T-cell (primary cell): Measurements from ENCODE around the gene PNO1. TPM values are rescaled to one million over a fixed set of nuclear protein-coding genes. Genes with fewer than 3 reads are reported as not detected.
A peak's percentile ranks its signal among the peaks of the same experiment; 100 is the strongest.

Source experiments
- ATAC-seq, 4 experiments: fragments of 200-7000 bp in 3 of 4; fragments of 150-1000 bp in 1 of 4; cut with Tn5 transposase; replicated peaks in 1 of 4; 1 replicate in 3 of 4; 2 replicates in 1 of 4; pipeline ENCODE4 v1.10.0; 2021; ENCODE audit warnings: moderate library complexity in 3 of 4, mild to moderate bottlenecking in 2 of 4, moderate number of reproducible peaks in 1 of 4
- CTCF ChIA-PET, 2 donors: fragments of 300-600 bp; sonication (Branson Sonifier 250); formaldehyde crosslinking; loops; one replicate each; lab custom pipeline; 2022; ENCODE audit warnings: antibody characterized with exemption in 2 of 2; lab: Charles Lee
- POLR2A ChIA-PET, 2 donors: fragments of 300-600 bp; sonication (Branson Sonifier 250); formaldehyde crosslinking; loops; one replicate each; lab custom pipeline; 2022; ENCODE audit warnings: antibody characterized with exemption in 2 of 2; lab: Charles Lee
- DNase-seq, 35 experiments: peaks; one replicate each; pipeline versions ENCODE4 v3.0.0 to v3.0.0-alpha.2; 2013 to 2023
- H3K27ac ChIP-seq: one replicate; pipeline ENCODE4 v1.5.1; 2013; ENCODE audit warnings: low read length
- H3K27me3 ChIP-seq, 2 experiments: replicated peaks in 1 of 2; 1 replicate in 1 of 2; 2 replicates in 1 of 2; pipeline versions ENCODE4 v1.6.1 to v1.7.0; 2013; ENCODE audit warnings: low read length in 1 of 2, mixed read lengths in 1 of 2; ENCODE audit not compliant: control insufficient read depth in 2 of 2, insufficient read depth in 2 of 2; ENCODE audit errors: extremely low read depth in 1 of 2
- H3K36me3 ChIP-seq, 2 donors: 1 replicate in 1 of 2; 2 replicates in 1 of 2; pipeline versions ENCODE4 v1.6.1 to v1.7.0; 2013; ENCODE audit warnings: low read length in 1 of 2; ENCODE audit not compliant: control insufficient read depth in 2 of 2, insufficient read depth in 1 of 2; ENCODE audit errors: extremely low read depth in 1 of 2
- H3K4me1 ChIP-seq, 2 experiments: 1 replicate in 1 of 2; 2 replicates in 1 of 2; pipeline versions ENCODE4 v1.6.1 to v1.7.0; 2013; ENCODE audit warnings: low read length in 2 of 2, mixed read lengths in 1 of 2; ENCODE audit not compliant: insufficient read depth in 2 of 2, control insufficient read depth in 1 of 2; ENCODE audit errors: extremely low read depth in 1 of 2
- H3K4me3 ChIP-seq, 2 donors: 1 replicate in 1 of 2; 2 replicates in 1 of 2; pipeline versions ENCODE4 v1.5.1 to v1.7.0; 2013; ENCODE audit warnings: mild to moderate bottlenecking in 2 of 2, low read length in 1 of 2, moderate library complexity in 1 of 2; ENCODE audit not compliant: control insufficient read depth in 1 of 2; ENCODE audit errors: extremely low read depth in 1 of 2
- H3K9me3 ChIP-seq: 2 replicates; pipeline ENCODE4 v1.7.0; 2013
- H3K27ac Mint-ChIP-seq, 2 donors: one replicate each; pipeline ENCODE4 v1.8.0; 2020 to 2021; ENCODE audit warnings: mild to moderate bottlenecking in 2 of 2, mixed read lengths in 2 of 2
- H3K27me3 Mint-ChIP-seq, 2 donors: one replicate each; pipeline ENCODE4 v1.8.0; 2021 to 2022; ENCODE audit warnings: mixed read lengths in 2 of 2
- H3K36me3 Mint-ChIP-seq: one replicate; pipeline ENCODE4 v1.8.0; 2021; ENCODE audit warnings: mixed read lengths
- H3K4me1 Mint-ChIP-seq, 3 donors: one replicate each; pipeline ENCODE4 v1.8.0; 2020 to 2022; ENCODE audit warnings: mixed read lengths in 3 of 3, mild to moderate bottlenecking in 1 of 3
- H3K4me3 Mint-ChIP-seq, 3 donors: one replicate each; pipeline ENCODE4 v1.8.0; 2020 to 2022; ENCODE audit warnings: mild to moderate bottlenecking in 3 of 3, mixed read lengths in 3 of 3, moderate library complexity in 3 of 3
- H3K9me3 Mint-ChIP-seq, 3 donors: one replicate each; pipeline ENCODE4 v1.8.0; 2020 to 2022; ENCODE audit warnings: mixed read lengths in 3 of 3
- WGBS: methylation state at CpG from one replicate; pipeline ENCODE4 v1.1.5; 2013; ENCODE audit warnings: missing lambda C conversion rate; ENCODE audit not compliant: insufficient coverage; 5-methylcytosine and 5-hydroxymethylcytosine counted together
- total RNA-seq, 35 experiments: library from RNA in 6 of 35; stranded (reverse) in 6 of 35; fragments of 120-200 nt in 1 of 35; gene quantifications; one replicate each; pipeline versions ENCODE4 v1.2.1 to v1.2.4 and lab custom pipeline; 2013 to 2026

PNO1 gene
- total RNA-seq, 5 donors from 2014 or later (not counting 1 experiment from before 2014, with no cell fraction given): 9.9 to 26.5 (median 13.1) TPM

GRCh38 chr2:68218343-68218901 lies 60.7 kb downstream of the PNO1 start:
- ATAC-seq (no peak), DNase-seq (no peak)
- POLR2A ChIA-PET: interaction anchor here in 1 of 2 donors (0.6 kb wide), 1 partner anchor 12 kb away, joined by 6 read pairs; no protein-coding TSS in a partner anchor
- no peak overlapping the region for H3K4me3 ChIP-seq
- no CpG with 5 or more reads among the region's 1 CpG for WGBS
- Mint-ChIP-seq H3K9me3 (peaks cover 0 to 3% (median 0%) of the 10 kb centered on the region in 3 donors), H3K27ac (peak overlapping the region in 1 of 2 donors; percentile 36), H3K4me1 (peaks cover 84 to 89% (median 88%) of the 10 kb centered on the region in 3 donors), H3K4me3 (peak overlapping the region; percentile 18 to 59 (median 21)), H3K27me3 (no peaks in the 10 kb centered on the region), H3K36me3 (peaks cover 25% of the 10 kb centered on the region)
- CTCF ChIA-PET: interaction anchor here (1.2 to 2.9 kb wide), 3 partner anchors 17 to 22 kb away, joined by 3 to 10 read pairs (median 4); no protein-coding TSS in a partner anchor
- H3K36me3 ChIP-seq: peaks cover 2 to 9% of the 10 kb centered on the region in 2 donors
- no peaks in the 10 kb centered on the region for H3K27me3 ChIP-seq
- no peak overlapping the region for H3K27ac ChIP-seq
- no peaks in the 10 kb centered on the region for H3K9me3 ChIP-seq
- peaks cover 7 to 12% of the 10 kb centered on the region in 2 experiments for H3K4me1 ChIP-seq

DNA sequence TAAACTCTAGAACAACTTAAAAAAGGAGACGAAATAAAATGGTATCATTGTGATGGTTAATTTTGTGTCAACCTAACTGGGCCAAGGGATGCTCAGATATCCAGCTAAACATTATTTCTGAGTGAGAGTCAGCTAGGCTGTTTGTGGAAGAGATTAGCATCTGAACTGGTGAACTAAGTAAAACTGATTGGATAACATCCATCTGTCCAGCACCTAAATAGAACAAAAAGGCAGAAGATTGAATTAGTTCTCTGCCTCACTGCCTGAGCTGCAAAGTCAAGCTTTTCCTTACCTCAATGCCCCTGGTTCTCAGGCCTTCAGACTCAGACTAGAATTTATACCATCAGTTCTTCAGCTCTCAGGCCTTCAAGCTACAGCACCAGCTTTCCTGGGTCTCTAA lies 64.6 kb downstream of the PNO1 start:
- Histone ChIP-seq H3K27ac (no peak overlapping the region), H3K4me1 (peaks cover 18% of the 10 kb centered on the region in 2 experiments), H3K36me3 (peaks cover 0 to 2% of the 10 kb centered on the region in 2 donors), H3K9me3 (no peaks in the 10 kb centered on the region), H3K27me3 (no peaks in the 10 kb centered on the region), H3K4me3 (no peak overlapping the region)
- no peak for ATAC-seq
- Mint-ChIP-seq H3K36me3 (peaks cover 12% of the 10 kb centered on the region), H3K4me1 (peaks cover 93 to 98% (median 98%) of the 10 kb centered on the region in 3 donors), H3K9me3 (peaks cover 0 to 3% (median 0%) of the 10 kb centered on the region in 3 donors), H3K27me3 (no peaks in the 10 kb centered on the region), H3K27ac (no peak overlapping the region), H3K4me3 (no peak overlapping the region)
- no peak for DNase-seq
- ChIA-PET CTCF (interaction anchor here in 1 of 2 donors (0.6 to 1.2 kb wide), 2 partner anchors 30 to 67 kb away, joined by 4 read pairs; partner anchors contain the start of gene PPP3R1), POLR2A (interaction anchor here in 1 of 2 donors (0.5 kb wide), 1 partner anchor 86 kb away, joined by 12 read pairs; no protein-coding TSS in a partner anchor)
- WGBS: no CpG with 5 or more reads among the region's 1 CpG

- Histone ChIP-seq H3K36me3 (peaks cover 0 to 2% of the 10 kb centered on the region in 2 donors), H3K9me3 (no peaks in the 10 kb centered on the region), H3K27me3 (no peaks in the 10 kb centered on the region), H3K27ac (no peak overlapping the region), H3K4me1 (peaks cover 18 to 20% of the 10 kb centered on the region in 2 experiments), H3K4me3 (no peak overlapping the region)
- DNase-seq (no peak), ATAC-seq (no peak)
- CTCF ChIA-PET: interaction anchor here in 1 of 2 donors (0.9 to 2.3 kb wide), 2 partner anchors 13 to 29 kb away, joined by 3 to 14 read pairs; no protein-coding TSS in a partner anchor
- peaks cover 12% of the 10 kb centered on the region for H3K36me3 Mint-ChIP-seq
- peak overlapping the region in 1 of 3 donors; percentile 24 for H3K4me3 Mint-ChIP-seq
- POLR2A ChIA-PET: interaction anchor here (0.7 kb wide), 2 partner anchors 264 to 557 kb away, joined by 3 to 5 read pairs; no protein-coding TSS in a partner anchor
- no CpG with 5 or more reads among the region's 2 CpGs for WGBS
- peaks cover 98 to 99% (median 99%) of the 10 kb centered on the region in 3 donors for H3K4me1 Mint-ChIP-seq
- no peak overlapping the region for H3K27ac Mint-ChIP-seq
- H3K27me3 Mint-ChIP-seq: no peaks in the 10 kb centered on the region
- H3K9me3 Mint-ChIP-seq: peaks cover 0 to 3% (median 0%) of the 10 kb centered on the region in 3 donors
Observed at GRCh38 chr2:68223419-68223818, 65.7 kb downstream of the PNO1 start.

- Mint-ChIP-seq H3K36me3 (peaks cover 12% of the 10 kb centered on the region), H3K4me3 (peak overlapping the region in 2 of 3 donors; percentile 19 to 22), H3K9me3 (peaks cover 0 to 3% (median 0%) of the 10 kb centered on the region in 3 donors), H3K27me3 (no peaks in the 10 kb centered on the region), H3K27ac (peak overlapping the region; percentile 50 to 58), H3K4me1 (peaks cover 96 to 99% (median 98%) of the 10 kb centered on the region in 3 donors)
- ATAC-seq (peak; percentile 64 to 89 (median 72)), DNase-seq (peak in 15 of 35 experiments; percentile 3 to 57 (median 8))
- no peak overlapping the region for H3K4me3 ChIP-seq
- peaks cover 22 to 24% of the 10 kb centered on the region in 2 experiments for H3K4me1 ChIP-seq
- H3K9me3 ChIP-seq: no peaks in the 10 kb centered on the region
- ChIA-PET CTCF (interaction anchor here (0.6 to 2.3 kb wide), 11 partner anchors 11 to 242 kb away, joined by 3 to 23 read pairs (median 4); no protein-coding TSS in a partner anchor), POLR2A (interaction anchor here in 1 of 2 donors (1.0 to 1.3 kb wide), 3 partner anchors 9 to 56 kb away, joined by 3 to 5 read pairs (median 5); no protein-coding TSS in a partner anchor)
- H3K27ac ChIP-seq: no peak overlapping the region
- 29% methylated on average over 1 of the region's 2 CpGs for WGBS
- no peaks in the 10 kb centered on the region for H3K27me3 ChIP-seq
- H3K36me3 ChIP-seq: peaks cover 0 to 2% of the 10 kb centered on the region in 2 donors
Observed at GRCh38 chr2:68225119-68225632, 67.5 kb downstream of the PNO1 start.

Other genes with a start within 250 kb of the PNO1 start
- 10 to 100 TPM in 4 of 5 donors, 1 to 10 TPM in 1; 8.7 to 18.7 (median 13.5) TPM for gene C1D, start 94.9 kb upstream of the PNO1 start, total RNA-seq
- gene PPP3R1, start 94.6 kb downstream of the PNO1 start, total RNA-seq: 10 to 100 TPM; 53.2 to 65.0 (median 57.7) TPM
- under 1 TPM in 3 of 5 donors, not detected in 2; 0.53 to 0.63 (median 0.59) TPM for gene CNRIP1, start 162.1 kb downstream of the PNO1 start, total RNA-seq
- gene PLEK, start 207.4 kb downstream of the PNO1 start, total RNA-seq: 10 to 100 TPM in 4 of 5 donors, 1 to 10 TPM in 1; 5.1 to 28.4 (median 13.6) TPM